Stimulated activated CD8-positive, alpha-beta memory T cell treated with anti-CD3 and anti-CD28 coated beads, Interleukin-15, amount 100 ng/mL, for 1 hour (primary cell): ENCODE data around the gene UQCRFS1.

ENCODE experiments used
- DNase-seq: peaks from one replicate; pipeline ENCODE4 v3.0.0-alpha.2; 2020; ENCODE audit warnings: low read depth

Gene UQCRFS1

GRCh38 chr19:29155683-29156082 lies 57.3 kb downstream of the UQCRFS1 start:
- DNase-seq = no peak
